Heart left ventricle (tissue), 16 donors: ENCODE measurements around the gene BAIAP2. TPM values are rescaled to one million over a fixed set of nuclear protein-coding genes. Genes with fewer than 3 reads are reported as not detected.

Source experiments
- ATAC-seq, 4 donors: fragments of 200-7000 bp; cut with Tn5 transposase; one replicate each; pipeline ENCODE4 v1.9.1; 2020 to 2022; ENCODE audit warnings: moderate library complexity in 4 of 4, mild to moderate bottlenecking in 3 of 4, moderate number of reproducible peaks in 1 of 4
- DNase-seq, 5 donors: peaks; one replicate each; pipeline ENCODE4 v3.0.0-alpha.2; 2020
- H3K27ac ChIP-seq, 12 donors: fragments of 200-600 bp; sonication (generic) in 4 of 12; one replicate each; pipeline versions ENCODE4 v1.5.0 to v1.8.0; 2016 to 2022; ENCODE audit warnings: mild to moderate bottlenecking in 2 of 12
- H3K27me3 ChIP-seq, 9 donors: fragments of 200-600 bp; sonication (generic) in 2 of 9; one replicate each; pipeline versions ENCODE4 v1.5.1 to v1.8.0; 2016 to 2022; ENCODE audit warnings: mild to moderate bottlenecking in 3 of 9
- H3K36me3 ChIP-seq, 9 donors: fragments of 200-600 bp; sonication (generic) in 2 of 9; one replicate each; pipeline versions ENCODE4 v1.5.0 to v1.8.0; 2018 to 2022; ENCODE audit warnings: mild to moderate bottlenecking in 2 of 9
- H3K4me1 ChIP-seq, 12 donors: fragments of 200-600 bp; sonication (generic) in 4 of 12; one replicate each; pipeline versions ENCODE4 v1.5.0 to v1.8.0; 2016 to 2022; ENCODE audit warnings: mild to moderate bottlenecking in 3 of 12
- H3K4me3 ChIP-seq, 12 donors: fragments of 200-600 bp; sonication (generic) in 4 of 12; one replicate each; pipeline versions ENCODE4 v1.5.0 to v1.8.0; 2017 to 2022; ENCODE audit warnings: mild to moderate bottlenecking in 9 of 12, moderate library complexity in 4 of 12
- H3K9me3 ChIP-seq, 12 donors: fragments of 200-600 bp; sonication (generic) in 4 of 12; one replicate each; pipeline versions ENCODE4 v1.5.0 to v1.8.0; 2016 to 2022; ENCODE audit warnings: mild to moderate bottlenecking in 1 of 12
- CTCF ChIP-seq, 12 donors: fragments of 200-600 bp; sonication (generic) in 4 of 12; IDR thresholded peaks; one replicate each; pipeline versions ENCODE4 v1.5.0 to v1.8.0; 2018 to 2022; ENCODE audit warnings: antibody characterized with exemption in 12 of 12, mild to moderate bottlenecking in 5 of 12
- POLR2A ChIP-seq, 2 donors: fragments of 450-650 bp; IDR thresholded peaks; one replicate each; pipeline ENCODE4 v1.6.1; 2017; ENCODE audit warnings: antibody characterized with exemption in 2 of 2, mild to moderate bottlenecking in 2 of 2, moderate library complexity in 2 of 2
- WGBS, 4 donors: extraction: QIAGEN DNeasy Blood & Tissue Kit in 2 of 4; methylation state at CpG; one replicate each; pipeline versions ENCODE4 v1.1.5 to v1.1.7; 2013 to 2018; 5-methylcytosine and 5-hydroxymethylcytosine counted together
- intact Hi-C, 10 donors: fragments of 100-400 bp; cut with DNase I; formaldehyde crosslinking; loops; one replicate each; pipeline versions ENCODE4 v1.11.1 to v1.14.2; 2022
- polyA plus RNA-seq, 2 donors: library from polyadenylated mRNA; stranded (reverse); fragments of 200-250 nt; gene quantifications; one replicate each; pipeline ENCODE4 v1.2.3, GENCODE V29; 2013
- total RNA-seq, 9 donors: library from RNA; depleted of rRNA in 2 of 9; stranded (reverse); fragments of >200 nt in 2 of 9; fragmentation: NEBNext Ultra II Directional in 3 of 9; extraction: Animal tissue kit (Norgen Biotek cat#: 25700) in 3 of 9; gene quantifications; one replicate each; pipeline versions ENCODE4 v1.1.0 to v1.2.4, GENCODE V29; 2016 to 2023
- donor health status: ischemic (EF 13 %, LVEDD 7.1; RV severe dilation, severe dysfunction).
- donor health status: healthy with polysubstance abuse.
- donor health status: DM: no; HTN: yes; CAD: no.
- donor health status: DM: no; HTN: no; CAD: no.
- donor health status: ischemic (EF 25% LVEDD 6.9; RV normal size, moderate dysfunction).
- donor health status: ischemic (EF 25% LVEDD 5.7; RV mildly dilated, moderate dysfunction).
- donor health status: healthy.
- donor health status: DM: yes; HTN: yes; CAD: no.
- donor health status: ischemic (EF 35%, LVEDD 5.7; RV mildly dilated, moderate dysfunction).
- donor health status: nonischemic (EF 11% LVEDD 7.7; RV severe dilation, severe dysfunction).
- donor health status: DM: yes; HTN: yes; CAD: no.
- donor health status: PGD.
- donor health status: ischemic (EF 29% LVEDD 5.4; RV normal size, mild dysfunction).
- donor health status: nonischemic (EF 23%, LVEDD 6.1; RV moderate dilation, normal function).

BAIAP2 gene
- total and polyA plus RNA-seq, 11 donors: 8.9 to 30.2 (median 18.5) TPM

GRCh38 chr17:81046132-81046769 is 11.3 kb downstream of the BAIAP2 start:
- DNase-seq (no peak), ATAC-seq (no peak)
- peaks cover 14 to 84% (median 56%) of the 10 kb centered on the region in 12 donors for H3K4me1 ChIP-seq
- H3K27me3 ChIP-seq: no peaks in the 10 kb centered on the region
- H3K4me3 ChIP-seq: no peak overlapping the region
- TF ChIP-seq CTCF (IDR thresholded peaks at IDR 0.05): no peak
- H3K27ac ChIP-seq: peak overlapping the region in 10 of 12 donors; percentile 58 to 86 (median 78)
- no peaks in the 10 kb centered on the region for H3K36me3 ChIP-seq
- H3K9me3 ChIP-seq: no peaks in the 10 kb centered on the region
- intact Hi-C loops: no loop called here
- 87 to 91% (median 89%) methylated on average over 16 to 17 of the region's 17 CpGs for WGBS, 4 donors

GRCh38 chr17:81046770-81047359 is 11.9 kb downstream of the BAIAP2 start:
- ATAC-seq: no peak
- WGBS, 4 donors: 82 to 87% (median 86%) methylated on average over 15 to 18 of the region's 18 CpGs
- Histone ChIP-seq H3K4me1 (peaks cover 14 to 90% (median 60%) of the 10 kb centered on the region in 12 donors), H3K27ac (peak overlapping the region in 2 of 12 donors; percentile 32 to 82), H3K4me3 (no peak overlapping the region), H3K9me3 (no peaks in the 10 kb centered on the region), H3K36me3 (no peaks in the 10 kb centered on the region), H3K27me3 (no peaks in the 10 kb centered on the region)
- TF ChIP-seq CTCF (IDR thresholded peaks at IDR 0.05): no peak
- TF ChIP-seq POLR2A (IDR thresholded peaks at IDR 0.05): no peak
- intact Hi-C loops: no loop called here
- DNase-seq: no peak

- ATAC-seq (no peak), DNase-seq (no peak)
- Histone ChIP-seq H3K36me3 (no peaks in the 10 kb centered on the region), H3K4me1 (peaks cover 14 to 89% (median 56%) of the 10 kb centered on the region in 12 donors), H3K27me3 (no peaks in the 10 kb centered on the region), H3K4me3 (no peak overlapping the region), H3K9me3 (no peaks in the 10 kb centered on the region), H3K27ac (peak overlapping the region in 2 of 12 donors; percentile 53 to 61)
- no peak for TF ChIP-seq POLR2A (IDR thresholded peaks at IDR 0.05)
- no peak for TF ChIP-seq CTCF (IDR thresholded peaks at IDR 0.05)
- WGBS, 4 donors: 89 to 92% (median 91%) methylated on average over 20 to 28 of the region's 28 CpGs
- intact Hi-C loops: no loop called here
Observed at GRCh38 chr17:81048827-81049371, 13.9 kb downstream of the BAIAP2 start.

GRCh38 chr17:81049372-81049911 is 14.5 kb downstream of the BAIAP2 start:
- Histone ChIP-seq H3K4me1 (peaks cover 14 to 83% (median 51%) of the 10 kb centered on the region in 12 donors), H3K36me3 (no peaks in the 10 kb centered on the region), H3K9me3 (no peaks in the 10 kb centered on the region), H3K4me3 (peak overlapping the region in 6 of 12 donors; percentile 0 to 42 (median 21)), H3K27ac (peak overlapping the region in 8 of 12 donors; percentile 22 to 61 (median 42)), H3K27me3 (no peaks in the 10 kb centered on the region)
- intact Hi-C loops: no loop called here
- ATAC-seq (no peak), DNase-seq (no peak)
- TF ChIP-seq CTCF (IDR thresholded peaks at IDR 0.05) (no peak), POLR2A (IDR thresholded peaks at IDR 0.05) (no peak)
- 55 to 69% (median 66%) methylated on average over 16 to 17 of the region's 17 CpGs for WGBS, 4 donors
